ENCODE measurements around the gene POLR1D. TPM values are rescaled to one million over a fixed set of nuclear protein-coding genes. Genes with fewer than 3 reads are reported as not detected.

POLR1D gene
- total RNA-seq, 1 donor from 2014 or later, result 120 TPM

- H2AFZ ChIP-seq (replicated peaks), result no peak overlapping the region
- H3K4me3 ChIP-seq, result no peak overlapping the region
- no peak for DNase-seq (ENCODE audit: low spot score)
- H3K36me3 ChIP-seq, result peaks cover 4% of the 10 kb centered on the region
- H3K9ac ChIP-seq, result no peak overlapping the region
- no peak overlapping the region for H3K4me3 Mint-ChIP-seq
- H3K4me1 ChIP-seq, result no peaks in the 10 kb centered on the region
- H3K4me1 Mint-ChIP-seq, result peaks cover 2% of the 10 kb centered on the region
- H3K27ac ChIP-seq, result no peak overlapping the region
- no peak for TF ChIP-seq EZH2 (IDR thresholded peaks at IDR 0.05)
- TF ChIP-seq, protein P1, sequence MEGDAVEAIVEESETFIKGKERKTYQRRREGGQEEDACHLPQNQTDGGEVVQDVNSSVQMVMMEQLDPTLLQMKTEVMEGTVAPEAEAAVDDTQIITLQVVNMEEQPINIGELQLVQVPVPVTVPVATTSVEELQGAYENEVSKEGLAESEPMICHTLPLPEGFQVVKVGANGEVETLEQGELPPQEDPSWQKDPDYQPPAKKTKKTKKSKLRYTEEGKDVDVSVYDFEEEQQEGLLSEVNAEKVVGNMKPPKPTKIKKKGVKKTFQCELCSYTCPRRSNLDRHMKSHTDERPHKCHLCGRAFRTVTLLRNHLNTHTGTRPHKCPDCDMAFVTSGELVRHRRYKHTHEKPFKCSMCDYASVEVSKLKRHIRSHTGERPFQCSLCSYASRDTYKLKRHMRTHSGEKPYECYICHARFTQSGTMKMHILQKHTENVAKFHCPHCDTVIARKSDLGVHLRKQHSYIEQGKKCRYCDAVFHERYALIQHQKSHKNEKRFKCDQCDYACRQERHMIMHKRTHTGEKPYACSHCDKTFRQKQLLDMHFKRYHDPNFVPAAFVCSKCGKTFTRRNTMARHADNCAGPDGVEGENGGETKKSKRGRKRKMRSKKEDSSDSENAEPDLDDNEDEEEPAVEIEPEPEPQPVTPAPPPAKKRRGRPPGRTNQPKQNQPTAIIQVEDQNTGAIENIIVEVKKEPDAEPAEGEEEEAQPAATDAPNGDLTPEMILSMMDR (IDR thresholded peaks at IDR 0.05), result no peak
- TF ChIP-seq EZH2phosphoT487 (IDR thresholded peaks at IDR 0.05), result no peak
- no peaks in the 10 kb centered on the region for H3K9me3 ChIP-seq (ENCODE audit: low read depth)
- H3K27me3 Mint-ChIP-seq (ENCODE audit: insufficient read depth, low read depth), result peaks cover 5% of the 10 kb centered on the region
- no peaks in the 10 kb centered on the region for H3K79me2 ChIP-seq (ENCODE audit: low read depth)
- no peak overlapping the region for H3K27ac Mint-ChIP-seq
- H3F3A ChIP-seq (ENCODE audit: low read depth), result no peaks in the 10 kb centered on the region
- H3K36me3 Mint-ChIP-seq, result peaks cover 3% of the 10 kb centered on the region
- no peaks in the 10 kb centered on the region for H3K27me3 ChIP-seq
- H4K20me1 ChIP-seq (ENCODE audit: low read depth), result peaks cover 17% of the 10 kb centered on the region
- H3K4me2 ChIP-seq, result no peak overlapping the region
- H3K9me3 Mint-ChIP-seq, result no peaks in the 10 kb centered on the region
Observed at GRCh38 chr13:27667946-27668345, 46.3 kb downstream of the POLR1D start.

DNA sequence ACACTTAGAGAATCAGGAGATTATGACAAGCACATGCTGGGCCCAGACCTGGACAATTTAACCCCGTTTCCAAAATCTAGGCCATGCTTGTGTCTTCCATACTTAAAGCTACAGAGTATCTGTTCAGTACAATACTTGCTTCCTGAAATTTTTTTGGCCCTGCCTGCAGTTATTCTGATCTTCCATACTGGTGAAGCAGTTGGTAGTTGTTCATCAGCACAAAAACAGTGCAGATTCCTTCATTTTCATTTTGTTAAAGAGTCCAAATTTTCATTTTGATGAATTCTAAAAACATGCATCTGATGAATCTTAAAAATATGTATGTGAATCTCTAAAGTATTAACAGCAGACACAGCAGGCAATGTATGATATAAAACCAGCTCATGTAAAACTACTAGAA, 49.2 kb downstream of the POLR1D start:
- no peaks in the 10 kb centered on the region for H3K9me3 ChIP-seq (ENCODE audit: low read depth)
- no peak overlapping the region for H2AFZ ChIP-seq (replicated peaks)
- peaks cover 3% of the 10 kb centered on the region for H3K36me3 Mint-ChIP-seq
- H3K4me2 ChIP-seq, result no peak overlapping the region
- H3F3A ChIP-seq (ENCODE audit: low read depth), result no peaks in the 10 kb centered on the region
- peaks cover 4% of the 10 kb centered on the region for H4K20me1 ChIP-seq (ENCODE audit: low read depth)
- H3K36me3 ChIP-seq, result peaks cover 4% of the 10 kb centered on the region
- H3K27ac Mint-ChIP-seq, result no peak overlapping the region
- TF ChIP-seq, protein P1 (IDR thresholded peaks at IDR 0.05), result no peak
- TF ChIP-seq EZH2 (IDR thresholded peaks at IDR 0.05) (no peak), EZH2phosphoT487 (IDR thresholded peaks at IDR 0.05) (no peak)
- no peak for DNase-seq (ENCODE audit: low spot score)
- peaks cover 2% of the 10 kb centered on the region for H3K4me1 Mint-ChIP-seq
- no peak overlapping the region for H3K4me3 Mint-ChIP-seq
- H3K27ac ChIP-seq, result no peak overlapping the region
- no peaks in the 10 kb centered on the region for H3K4me1 ChIP-seq
- peaks cover 5% of the 10 kb centered on the region for H3K27me3 Mint-ChIP-seq (ENCODE audit: insufficient read depth, low read depth)
- no peaks in the 10 kb centered on the region for H3K27me3 ChIP-seq
- H3K79me2 ChIP-seq (ENCODE audit: low read depth), result no peaks in the 10 kb centered on the region
- H3K4me3 ChIP-seq, result no peak overlapping the region
- H3K9me3 Mint-ChIP-seq, result no peaks in the 10 kb centered on the region
- no peak overlapping the region for H3K9ac ChIP-seq

- H3K27ac ChIP-seq, result no peak overlapping the region
- no peaks in the 10 kb centered on the region for H3K27me3 ChIP-seq
- no peaks in the 10 kb centered on the region for H4K20me1 ChIP-seq (ENCODE audit: low read depth)
- H3K9ac ChIP-seq, result no peak overlapping the region
- no peak for DNase-seq (ENCODE audit: low spot score)
- Mint-ChIP-seq H3K4me1 (peaks cover 2% of the 10 kb centered on the region), H3K36me3 (peaks cover under 1% of the 10 kb centered on the region), H3K27ac (no peak overlapping the region), H3K27me3 (ENCODE audit: insufficient read depth, low read depth) (peaks cover 5% of the 10 kb centered on the region), H3K4me3 (no peak overlapping the region), H3K9me3 (no peaks in the 10 kb centered on the region)
- no peaks in the 10 kb centered on the region for H3F3A ChIP-seq (ENCODE audit: low read depth)
- TF ChIP-seq EZH2 (IDR thresholded peaks at IDR 0.05) (no peak), EZH2phosphoT487 (IDR thresholded peaks at IDR 0.05) (no peak)
- TF ChIP-seq, protein P1 (IDR thresholded peaks at IDR 0.05), result no peak
- H3K4me3 ChIP-seq, result no peak overlapping the region
- no peaks in the 10 kb centered on the region for H3K36me3 ChIP-seq
- H3K9me3 ChIP-seq (ENCODE audit: low read depth), result no peaks in the 10 kb centered on the region
- H3K4me1 ChIP-seq, result no peaks in the 10 kb centered on the region
- no peaks in the 10 kb centered on the region for H3K79me2 ChIP-seq (ENCODE audit: low read depth)
- no peak overlapping the region for H2AFZ ChIP-seq (replicated peaks)
- H3K4me2 ChIP-seq, result no peak overlapping the region
Observed at GRCh38 chr13:27672025-27672424, 50.3 kb downstream of the POLR1D start.

Other genes with a start within 250 kb of the POLR1D start
- 78.4 and 126 TPM in 2 replicates for gene GTF3A, start 197.3 kb upstream of the POLR1D start, total RNA-seq (ENCODE audit: low replicate concordance)
- gene MTIF3, start 171.3 kb upstream of the POLR1D start, total RNA-seq (ENCODE audit: low replicate concordance), result 47.0 and 65.8 TPM in 2 replicates
- gene LNX2, start 1.4 kb upstream of the POLR1D start, total RNA-seq (ENCODE audit: low replicate concordance), result 12.5 and 15.1 TPM in 2 replicates
- not detected in 2 replicates for gene GSX1, start 170.6 kb downstream of the POLR1D start, total RNA-seq (ENCODE audit: low replicate concordance)